Measurements from ENCODE around the gene FILIP1L.

- TF ChIP-seq CTCF (IDR thresholded peaks at IDR 0.05; ENCODE audit: low read length) (no peak), EZH2 (optimal IDR thresholded peaks at IDR 0.05; ENCODE audit: low read depth, low read length) (no peak), EZH2phosphoT487 (IDR thresholded peaks at IDR 0.05; ENCODE audit: low read length) (no peak)
These were observed 231.7 kb downstream of the FILIP1L start for GRCh38 chr3:99882436-99883137.

Measured in MM.1S (cell line).